Liver (tissue), 9 donors: Measurements from ENCODE around the gene PIK3R6. TPM values are rescaled to one million over a fixed set of nuclear protein-coding genes. Genes with fewer than 3 reads are reported as not detected.
A peak's percentile ranks its signal among the peaks of the same experiment; 100 is the strongest.

ENCODE experiments used
- DNase-seq: peaks from one replicate; pipeline ENCODE4 v3.0.0-alpha.2; 2017; ENCODE audit warnings: low spot score
- H3K27ac ChIP-seq, 2 donors: one replicate each; pipeline ENCODE4 v1.7.0; 2013; ENCODE audit warnings: inconsistent platforms in 2 of 2, low read length in 2 of 2, control low read depth in 1 of 2, low read depth in 1 of 2, mild to moderate bottlenecking in 1 of 2
- H3K27me3 ChIP-seq, 4 donors: one replicate each; pipeline versions ENCODE4 v1.6.1 to v1.7.0; 2013; ENCODE audit warnings: low read length in 3 of 4, inconsistent platforms in 1 of 4, mild to moderate bottlenecking in 1 of 4, moderate library complexity in 1 of 4; ENCODE audit not compliant: control insufficient read depth in 4 of 4, insufficient read depth in 4 of 4
- H3K36me3 ChIP-seq, 4 donors: one replicate each; pipeline versions ENCODE4 v1.6.1 to v1.7.0; 2013; ENCODE audit warnings: low read length in 3 of 4, mild to moderate bottlenecking in 3 of 4, low read depth in 1 of 4, moderate library complexity in 1 of 4; ENCODE audit not compliant: control insufficient read depth in 4 of 4, insufficient read depth in 3 of 4
- H3K4me1 ChIP-seq, 4 donors: one replicate each; pipeline versions ENCODE4 v1.6.1 to v1.7.0; 2013; ENCODE audit warnings: low read length in 3 of 4, mild to moderate bottlenecking in 3 of 4, moderate library complexity in 1 of 4; ENCODE audit not compliant: control insufficient read depth in 4 of 4, insufficient read depth in 4 of 4
- H3K4me3 ChIP-seq, 3 donors: one replicate each; pipeline versions ENCODE4 v1.6.1 to v1.7.0; 2013; ENCODE audit warnings: low read length in 3 of 3, control low read depth in 1 of 3, low read depth in 1 of 3, mild to moderate bottlenecking in 1 of 3
- H3K9ac ChIP-seq, 2 donors: one replicate each; pipeline ENCODE4 v1.7.0; 2013; ENCODE audit warnings: low read length in 2 of 2, mild to moderate bottlenecking in 2 of 2, moderate library complexity in 2 of 2, control low read depth in 1 of 2, low read depth in 1 of 2
- H3K9me3 ChIP-seq, 4 donors: one replicate each; pipeline versions ENCODE4 v1.6.1 to v1.7.0; 2013; ENCODE audit warnings: low read length in 3 of 4; ENCODE audit not compliant: control insufficient read depth in 4 of 4
- EGR1 ChIP-seq, 2 donors: IDR thresholded peaks; 2 replicates each; pipeline ENCODE4 v1.6.1; 2016 to 2018; ENCODE audit warnings: antibody characterized with exemption in 2 of 2, low read depth in 2 of 2
- FOXA1 ChIP-seq: IDR thresholded peaks from 2 replicates; pipeline ENCODE4 v1.6.1; 2016; ENCODE audit warnings: antibody characterized with exemption
- FOXA2 ChIP-seq: IDR thresholded peaks from 2 replicates; pipeline ENCODE4 v1.6.1; 2016; ENCODE audit warnings: antibody characterized with exemption
- GABPA ChIP-seq, 2 donors: IDR thresholded peaks in 1 of 2; conservative IDR thresholded peaks in 1 of 2; 2 replicates each; pipeline ENCODE4 v1.6.1; 2016; ENCODE audit warnings: antibody characterized with exemption in 2 of 2, mild to moderate bottlenecking in 1 of 2, moderate library complexity in 1 of 2
- HNF4A ChIP-seq, 2 donors: conservative IDR thresholded peaks; 2 replicates each; pipeline ENCODE4 v1.6.1; 2016; ENCODE audit warnings: antibody characterized with exemption in 2 of 2, mild to moderate bottlenecking in 2 of 2
- HNF4G ChIP-seq: IDR thresholded peaks from 2 replicates; pipeline ENCODE4 v1.6.1; 2016; ENCODE audit warnings: antibody characterized with exemption
- MAX ChIP-seq: IDR thresholded peaks from 2 replicates; pipeline ENCODE4 v1.6.1; 2016; ENCODE audit warnings: antibody characterized with exemption
- NR2F2 ChIP-seq: IDR thresholded peaks from 2 replicates; pipeline ENCODE4 v1.6.1; 2016; ENCODE audit warnings: antibody characterized with exemption
- RAD21 ChIP-seq, 2 donors: IDR thresholded peaks; 2 replicates each; pipeline ENCODE4 v1.6.1; 2016; ENCODE audit warnings: antibody characterized with exemption in 2 of 2, mild to moderate bottlenecking in 2 of 2
- RXRA ChIP-seq, 2 donors: IDR thresholded peaks; 2 replicates each; pipeline ENCODE4 v1.6.1; 2017 to 2018; ENCODE audit warnings: antibody characterized with exemption in 2 of 2, mild to moderate bottlenecking in 1 of 2
- SP1 ChIP-seq: IDR thresholded peaks from 2 replicates; pipeline ENCODE4 v1.6.1; 2018; ENCODE audit warnings: antibody characterized with exemption, mild to moderate bottlenecking
- TAF1 ChIP-seq: conservative IDR thresholded peaks from 2 replicates; pipeline ENCODE4 v1.6.1; 2016; ENCODE audit warnings: antibody characterized with exemption, mild to moderate bottlenecking
- YY1 ChIP-seq: IDR thresholded peaks from 2 replicates; pipeline ENCODE4 v1.6.1; 2016; ENCODE audit warnings: antibody characterized with exemption, mild to moderate bottlenecking
- ZBTB33 ChIP-seq: IDR thresholded peaks from 2 replicates; pipeline ENCODE4 v1.6.1; 2016; ENCODE audit warnings: antibody characterized with exemption
- WGBS: extraction: QIAGEN DNeasy Blood & Tissue Kit; methylation state at CpG from one replicate; pipeline ENCODE4 v1.1.7; 2013; 5-methylcytosine and 5-hydroxymethylcytosine counted together
- polyA plus RNA-seq, 2 donors: library from polyadenylated mRNA; stranded (reverse) in 1 of 2; unstranded in 1 of 2; fragments of 200-250 nt in 1 of 2; fragments of >200 nt in 1 of 2; fragmentation: Nextera tagmentation in 1 of 2; extraction: Ambion mirVana in 1 of 2; gene quantifications; one replicate each; pipeline versions ENCODE4 v1.2.1 to v1.2.3, GENCODE V29; 2013 to 2015
- total RNA-seq, 2 donors: library from RNA; depleted of rRNA; stranded (reverse); fragments of >200 nt; gene quantifications; one replicate each; pipeline ENCODE4 v1.2.3, GENCODE V29; 2014
- TF ChIP-seq, protein P1 (sequence below): IDR thresholded peaks from 2 replicates; pipeline ENCODE4 v1.6.1; 2016; ENCODE audit warnings: antibody characterized with exemption
- TF ChIP-seq, protein P2 (sequence below): IDR thresholded peaks from 2 replicates; pipeline ENCODE4 v1.6.1; 2016; ENCODE audit warnings: antibody characterized with exemption, mild to moderate bottlenecking
- donor health status: healthy.
- donor health status: healthy.
- donor health status: healthy.
- donor health status: healthy.
- donor health status: healthy.

Gene PIK3R6
- total and polyA plus RNA-seq, 4 donors = 0.15 to 0.37 (median 0.18) TPM

DNA sequence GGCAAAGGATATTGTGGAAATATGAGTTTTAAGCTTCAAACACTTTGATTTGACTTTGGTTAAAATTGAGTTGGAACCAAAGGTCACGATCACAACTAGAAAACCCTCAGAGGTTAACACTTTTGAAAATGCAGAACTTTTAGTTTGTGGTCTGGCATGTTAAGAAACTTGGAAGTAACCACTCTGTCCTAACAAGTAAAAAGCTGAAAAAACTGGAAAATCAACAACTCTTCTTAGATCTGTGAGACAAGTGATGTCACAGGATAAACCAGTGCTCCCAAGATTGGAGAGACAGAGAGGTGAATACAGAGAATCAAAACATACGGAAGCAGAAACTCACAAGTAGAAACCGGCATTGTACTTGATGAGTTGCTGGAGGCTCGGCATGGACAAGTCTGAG lies 85.7 kb downstream of the PIK3R6 start:
- no peak for TF ChIP-seq FOXA2
- TF ChIP-seq NR2F2 = no peak
- TF ChIP-seq GABPA (IDR thresholded peaks at IDR 0.05 in 1 of 2, conservative IDR thresholded peaks at IDR 0.05 in 1 of 2) = no peak
- TF ChIP-seq, protein P1, sequence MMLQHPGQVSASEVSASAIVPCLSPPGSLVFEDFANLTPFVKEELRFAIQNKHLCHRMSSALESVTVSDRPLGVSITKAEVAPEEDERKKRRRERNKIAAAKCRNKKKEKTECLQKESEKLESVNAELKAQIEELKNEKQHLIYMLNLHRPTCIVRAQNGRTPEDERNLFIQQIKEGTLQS = no peak
- no peak for TF ChIP-seq MAX
- TF ChIP-seq HNF4G = no peak
- TF ChIP-seq RXRA (IDR thresholded peaks at IDR 0.05) = no peak
- TF ChIP-seq TAF1 = no peak
- TF ChIP-seq FOXA1 = no peak

GRCh38 chr17:8776881-8777280 lies 90.6 kb downstream of the PIK3R6 start:
- TF ChIP-seq YY1 = peak; percentile 13
- TF ChIP-seq EGR1 (IDR thresholded peaks at IDR 0.05; ENCODE audit: low read depth in 2 of 2) = no peak
- H3K4me1 ChIP-seq = no peaks in the 10 kb centered on the region
- no peaks in the 10 kb centered on the region for H3K9me3 ChIP-seq
- H3K9ac ChIP-seq = no peak overlapping the region
- H3K27me3 ChIP-seq = no peaks in the 10 kb centered on the region
- no peak overlapping the region for H3K4me3 ChIP-seq
- no peak overlapping the region for H3K27ac ChIP-seq
- H3K36me3 ChIP-seq = no peaks in the 10 kb centered on the region
- WGBS = 82% methylated on average over 1 of the region's 1 CpG
- DNase-seq = no peak

More for the DNA sequence above, 85.7 kb downstream of the PIK3R6 start:
- 92% methylated on average over 4 of the region's 4 CpGs for WGBS
- H3K27me3 ChIP-seq = no peaks in the 10 kb centered on the region
- H3K9me3 ChIP-seq = no peaks in the 10 kb centered on the region
- H3K4me3 ChIP-seq = no peak overlapping the region
- DNase-seq = no peak
- H3K36me3 ChIP-seq = no peaks in the 10 kb centered on the region
- no peak overlapping the region for H3K9ac ChIP-seq
- H3K4me1 ChIP-seq = no peaks in the 10 kb centered on the region
- H3K27ac ChIP-seq = no peak overlapping the region

GRCh38 chr17:8776248-8776647 lies 91.2 kb downstream of the PIK3R6 start:
- Histone ChIP-seq H3K27me3 (no peaks in the 10 kb centered on the region), H3K36me3 (no peaks in the 10 kb centered on the region), H3K9ac (no peak overlapping the region), H3K27ac (no peak overlapping the region), H3K4me1 (no peaks in the 10 kb centered on the region), H3K9me3 (no peaks in the 10 kb centered on the region), H3K4me3 (no peak overlapping the region)
- no peak for DNase-seq
- TF ChIP-seq, protein P1 = no peak
- no peak for TF ChIP-seq SP1
- TF ChIP-seq NR2F2 = no peak
- TF ChIP-seq EGR1 (IDR thresholded peaks at IDR 0.05; ENCODE audit: low read depth in 2 of 2) = no peak
- TF ChIP-seq, protein P2, sequence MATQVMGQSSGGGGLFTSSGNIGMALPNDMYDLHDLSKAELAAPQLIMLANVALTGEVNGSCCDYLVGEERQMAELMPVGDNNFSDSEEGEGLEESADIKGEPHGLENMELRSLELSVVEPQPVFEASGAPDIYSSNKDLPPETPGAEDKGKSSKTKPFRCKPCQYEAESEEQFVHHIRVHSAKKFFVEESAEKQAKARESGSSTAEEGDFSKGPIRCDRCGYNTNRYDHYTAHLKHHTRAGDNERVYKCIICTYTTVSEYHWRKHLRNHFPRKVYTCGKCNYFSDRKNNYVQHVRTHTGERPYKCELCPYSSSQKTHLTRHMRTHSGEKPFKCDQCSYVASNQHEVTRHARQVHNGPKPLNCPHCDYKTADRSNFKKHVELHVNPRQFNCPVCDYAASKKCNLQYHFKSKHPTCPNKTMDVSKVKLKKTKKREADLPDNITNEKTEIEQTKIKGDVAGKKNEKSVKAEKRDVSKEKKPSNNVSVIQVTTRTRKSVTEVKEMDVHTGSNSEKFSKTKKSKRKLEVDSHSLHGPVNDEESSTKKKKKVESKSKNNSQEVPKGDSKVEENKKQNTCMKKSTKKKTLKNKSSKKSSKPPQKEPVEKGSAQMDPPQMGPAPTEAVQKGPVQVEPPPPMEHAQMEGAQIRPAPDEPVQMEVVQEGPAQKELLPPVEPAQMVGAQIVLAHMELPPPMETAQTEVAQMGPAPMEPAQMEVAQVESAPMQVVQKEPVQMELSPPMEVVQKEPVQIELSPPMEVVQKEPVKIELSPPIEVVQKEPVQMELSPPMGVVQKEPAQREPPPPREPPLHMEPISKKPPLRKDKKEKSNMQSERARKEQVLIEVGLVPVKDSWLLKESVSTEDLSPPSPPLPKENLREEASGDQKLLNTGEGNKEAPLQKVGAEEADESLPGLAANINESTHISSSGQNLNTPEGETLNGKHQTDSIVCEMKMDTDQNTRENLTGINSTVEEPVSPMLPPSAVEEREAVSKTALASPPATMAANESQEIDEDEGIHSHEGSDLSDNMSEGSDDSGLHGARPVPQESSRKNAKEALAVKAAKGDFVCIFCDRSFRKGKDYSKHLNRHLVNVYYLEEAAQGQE = no peak
- TF ChIP-seq TAF1 = no peak
- TF ChIP-seq HNF4A (conservative IDR thresholded peaks at IDR 0.05) = no peak
- TF ChIP-seq FOXA2 = no peak
- TF ChIP-seq YY1 = no peak
- TF ChIP-seq RAD21 (IDR thresholded peaks at IDR 0.05) = no peak
- TF ChIP-seq ZBTB33 = no peak
- TF ChIP-seq FOXA1 = no peak
